ENCODE results near the gene LMNB1. TPM values are rescaled to one million over a fixed set of nuclear protein-coding genes. Genes with fewer than 3 reads are reported as not detected.
"Not testable (repeated sequence)": the region's sequence is repeated elsewhere in the genome, so short reads cannot be mapped to it uniquely, and the experiment has no call there.

LMNB1 gene
- total RNA-seq, 2 donors from 2014 or later = 1.3 to 2.0 TPM

- Histone ChIP-seq H3K4me1 (no peaks in the 10 kb centered on the region), H3K9me3 (no peaks in the 10 kb centered on the region), H3K27ac (no peak overlapping the region), H3K27me3 (no peaks in the 10 kb centered on the region), H3K36me3 (replicated peaks in 1 of 2; ENCODE audit: insufficient read depth in 1 of 2, low read depth in 2 of 2) (no peaks in the 10 kb centered on the region), H3K4me3 (no peak overlapping the region)
- intact Hi-C loops (cut with DNase I) = no loop called here
- ATAC-seq = no peak
- TF ChIP-seq CTCF (IDR thresholded peaks at IDR 0.05) (no peak), POLR2A (IDR thresholded peaks at IDR 0.05) (no peak)
- no peak for DNase-seq
- WGBS, 2 donors = 71 to 78% methylated on average over 5 of the region's 5 CpGs
Observed at GRCh38 chr5:126763371-126763770, 13.6 kb upstream of the LMNB1 start.

- Histone ChIP-seq H3K27ac (no peak overlapping the region), H3K27me3 (no peaks in the 10 kb centered on the region), H3K4me3 (no peak overlapping the region), H3K36me3 (replicated peaks in 1 of 2; ENCODE audit: insufficient read depth in 1 of 2, low read depth in 2 of 2) (no peaks in the 10 kb centered on the region), H3K4me1 (no peaks in the 10 kb centered on the region), H3K9me3 (no peaks in the 10 kb centered on the region)
- intact Hi-C loops (cut with DNase I) = no loop called here
- ATAC-seq = no peak
- 94 to 95% methylated on average over 1 of the region's 1 CpG for WGBS, 2 donors
- TF ChIP-seq CTCF (IDR thresholded peaks at IDR 0.05) = no peak
- TF ChIP-seq POLR2A (IDR thresholded peaks at IDR 0.05) = no peak
- DNase-seq = no peak
Observed at GRCh38 chr5:126769703-126770102, 7.2 kb upstream of the LMNB1 start.

GRCh38 chr5:126773536-126773935 is 3.4 kb upstream of the LMNB1 start:
- ATAC-seq; DNase-seq; H3K4me1 ChIP-seq; H3K36me3 ChIP-seq (replicated peaks in 1 of 2; ENCODE audit: insufficient read depth in 1 of 2, low read depth in 2 of 2); intact Hi-C loops (cut with DNase I); H3K4me3 ChIP-seq; H3K27ac ChIP-seq; H3K9me3 ChIP-seq; H3K27me3 ChIP-seq: not testable (repeated sequence)
- WGBS, 2 donors = 81 to 88% methylated on average over 13 of the region's 13 CpGs

DNA sequence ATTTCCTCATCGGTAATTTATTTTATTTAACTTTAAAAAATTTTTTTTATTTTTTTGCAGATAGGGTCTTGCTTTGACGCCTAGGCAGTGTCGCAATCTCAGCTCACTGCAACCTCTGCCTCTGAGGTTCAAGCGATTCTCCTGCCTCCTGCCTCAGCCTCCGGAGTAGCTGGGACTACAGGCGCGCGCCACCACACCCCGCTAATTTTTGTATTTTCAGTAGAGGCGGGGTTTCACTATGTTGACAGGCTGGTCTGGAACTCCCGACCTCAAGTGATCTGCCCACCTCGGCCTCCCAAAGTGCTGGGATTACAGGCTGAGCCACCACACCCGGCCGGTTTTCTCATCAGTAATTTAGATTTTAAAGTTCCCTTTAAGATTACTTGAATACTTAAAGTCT is 2.3 kb upstream of the LMNB1 start:
- ATAC-seq; H3K36me3 ChIP-seq (replicated peaks in 1 of 2; ENCODE audit: insufficient read depth in 1 of 2, low read depth in 2 of 2); H3K4me3 ChIP-seq; DNase-seq; intact Hi-C loops (cut with DNase I); H3K27me3 ChIP-seq; H3K9me3 ChIP-seq; H3K27ac ChIP-seq: not testable (repeated sequence)
- 90 to 91% methylated on average over 14 of the region's 14 CpGs for WGBS, 2 donors
- peaks cover 13% of the 10 kb centered on the region for H3K4me1 ChIP-seq

GRCh38 chr5:126777257-126777974 is 480 bp downstream of the LMNB1 start:
- DNase-seq (peak; percentile 70 to 75 (median 71)), ATAC-seq (peak; percentile 59)
- WGBS, 2 donors = 0% methylated on average over 7 to 91 of the region's 93 CpGs
- peak overlapping the region; percentile 88 to 98 (median 94) for H3K27ac ChIP-seq
- no peaks in the 10 kb centered on the region for H3K36me3 ChIP-seq (replicated peaks in 1 of 2; ENCODE audit: insufficient read depth in 1 of 2, low read depth in 2 of 2)
- TF ChIP-seq POLR2A (IDR thresholded peaks at IDR 0.05) = peak; percentile 45 to 71 (median 62)
- TF ChIP-seq CTCF (IDR thresholded peaks at IDR 0.05) = peak in 3 of 7 experiments; percentile 16 to 21 (median 18)
- H3K27me3 ChIP-seq = no peaks in the 10 kb centered on the region
- intact Hi-C loops (cut with DNase I) = no loop called here
- peaks cover 13% of the 10 kb centered on the region for H3K4me1 ChIP-seq
- H3K9me3 ChIP-seq = no peaks in the 10 kb centered on the region
- H3K4me3 ChIP-seq = peak overlapping the region; percentile 63 to 70
